ENCODE measurements around the gene C17orf78. TPM values are rescaled to one million over a fixed set of nuclear protein-coding genes. Genes with fewer than 3 reads are reported as not detected.

The C17orf78 gene
- total and polyA plus RNA-seq, 2 of the 8 experiments (the other 6 are each of a cell fraction or from before 2014, with no cell fraction given), result not detected

- Histone ChIP-seq H3K27ac (ENCODE audit: low read depth, low read length) (no peak overlapping the region), H3K36me3 (ENCODE audit: control insufficient read depth in 2 of 4, insufficient read depth in 4 of 4, low read length in 3 of 4) (no peaks in the 10 kb centered on the region), H2BK120ac (replicated peaks; ENCODE audit: low read depth, low read length) (no peak overlapping the region), H4K5ac (ENCODE audit: insufficient read length, low read depth, low read length) (no peak overlapping the region), H2BK12ac (ENCODE audit: low read depth, low read length) (no peak overlapping the region), H2BK5ac (ENCODE audit: low read depth, low read length) (no peak overlapping the region), H3K9me3 (ENCODE audit: insufficient read depth in 2 of 2, low read depth in 1 of 2, low read length in 1 of 2) (no peaks in the 10 kb centered on the region), H4K8ac (ENCODE audit: extremely low read depth, insufficient read depth, low read length) (no peak overlapping the region), H3K79me2 (ENCODE audit: control insufficient read depth in 1 of 2, insufficient read depth in 2 of 2, low read length in 2 of 2) (no peaks in the 10 kb centered on the region), H2BK20ac (ENCODE audit: low read length) (no peak overlapping the region), H3K79me1 (ENCODE audit: low read depth, low read length) (no peaks in the 10 kb centered on the region; the same call in 1 of the 2 replicates), H3K9ac (replicated peaks in 1 of 4; ENCODE audit: extremely low read depth in 1 of 4, low read depth in 3 of 4, low read length in 3 of 4) (no peak overlapping the region), H4K20me1 (replicated peaks in 1 of 2; ENCODE audit: control insufficient read depth in 1 of 2, insufficient read depth in 2 of 2, low read length in 2 of 2) (no peaks in the 10 kb centered on the region), H3K4ac (replicated peaks; ENCODE audit: insufficient read length, low read depth, low read length) (no peak overlapping the region), H3K23me2 (ENCODE audit: low read depth, low read length) (no peaks in the 10 kb centered on the region), H2AFZ (ENCODE audit: low read length) (no peak overlapping the region), H2AK5ac (ENCODE audit: low read depth, low read length) (no peak overlapping the region), H4K91ac (replicated peaks; ENCODE audit: insufficient read length, low read length) (no peak overlapping the region), H3K23ac (ENCODE audit: insufficient read length) (no peak overlapping the region), H3K18ac (ENCODE audit: extremely low read depth, low read length) (no peak overlapping the region), H3K4me3 (ENCODE audit: extremely low read depth in 1 of 4, insufficient read depth in 2 of 4, low read depth in 3 of 4, low read length in 4 of 4) (no peak overlapping the region), H3K4me1 (replicated peaks in 1 of 4; ENCODE audit: control insufficient read depth in 3 of 4, insufficient read depth in 4 of 4, low read length in 3 of 4) (no peaks in the 10 kb centered on the region), H2BK15ac (ENCODE audit: low read length) (no peak overlapping the region), H3K4me2 (ENCODE audit: insufficient read depth in 1 of 2, low read depth in 2 of 2, low read length in 2 of 2) (no peak overlapping the region), H3K56ac (replicated peaks; ENCODE audit: insufficient read length, low read depth, low read length) (no peak overlapping the region), H3K14ac (ENCODE audit: insufficient read length) (no peak overlapping the region), H3K27me3 (replicated peaks in 1 of 4; ENCODE audit: control insufficient read depth in 3 of 4, extremely low read depth in 1 of 4, insufficient read depth in 3 of 4, low read length in 3 of 4) (no peaks in the 10 kb centered on the region)
- no peak for FAIRE-seq
- CTCF ChIA-PET (ENCODE audit: partially characterized antibody), result interaction anchor here (1.4 to 2.6 kb wide), 2 partner anchors 22 to 26 kb away, joined by 7 to 21 read pairs; no protein-coding TSS in a partner anchor
- no peak for DNase-seq (ENCODE audit: low read depth in 1 of 2, low spot score in 2 of 2)
- 91% methylated on average over 5 of the region's 5 CpGs; no CpG with 5 or more reads in 1 of the 2 experiments for WGBS, 2 experiments (ENCODE audit: extremely low coverage in 1 of 2, insufficient coverage in 1 of 2, insufficient read length in 1 of 2, insufficient replicate concordance in 2 of 2, low coverage in 1 of 2, low lambda C conversion rate in 2 of 2, missing lambda C conversion rate in 1 of 2)
- TF ChIP-seq CHD1 (IDR thresholded peaks at IDR 0.05; ENCODE audit: low read depth, low read length) (no peak), RXRA (IDR thresholded peaks at IDR 0.05; ENCODE audit: insufficient read depth, low read depth, low read length) (no peak), TAF7 (optimal IDR thresholded peaks at IDR 0.05; ENCODE audit: borderline replicate concordance, low read depth, low read length) (no peak), TEAD4 (IDR thresholded peaks at IDR 0.05; ENCODE audit: low read depth, low read length) (no peak), CREB1 (IDR thresholded peaks at IDR 0.05) (no peak), YY1 (IDR thresholded peaks at IDR 0.05; ENCODE audit: low read depth, low read length) (no peak), CEBPB (IDR thresholded peaks at IDR 0.05; ENCODE audit: low read depth, low read length) (no peak), TBP (IDR thresholded peaks at IDR 0.05; ENCODE audit: low read depth, low read length) (no peak), KDM5A (IDR thresholded peaks at IDR 0.05; ENCODE audit: low read length) (no peak)
- POLR2A ChIA-PET (ENCODE audit: partially characterized antibody), result no interaction called here
Observed at GRCh38 chr17:37399265-37399803, 23.5 kb downstream of the C17orf78 start.

Data from H1 (cell line).